Small intestine (tissue), 7 donors: ENCODE data around the gene SYT2. TPM values are rescaled to one million over a fixed set of nuclear protein-coding genes. Genes with fewer than 3 reads are reported as not detected.

Source experiments
- DNase-seq, 2 donors: peaks; one replicate each; pipeline versions ENCODE4 v3.0.0 to v3.0.0-alpha.2; 2013
- FAIRE-seq: peaks from 2 replicates; lab custom pipeline; 2012; peaks lifted over from hg19 to GRCh38; lab: Jason Lieb, UNC
- H3K27ac ChIP-seq, 3 donors: one replicate each; pipeline ENCODE4 v1.5.1; 2013; ENCODE audit warnings: low read length in 2 of 3, mild to moderate bottlenecking in 2 of 3, control low read depth in 1 of 3, inconsistent platforms in 1 of 3, low read depth in 1 of 3, moderate library complexity in 1 of 3
- H3K27me3 ChIP-seq, 3 donors: one replicate each; pipeline ENCODE4 v1.6.1; 2013; ENCODE audit warnings: low read length in 3 of 3, inconsistent platforms in 1 of 3; ENCODE audit not compliant: control insufficient read depth in 3 of 3, insufficient read depth in 3 of 3
- H3K36me3 ChIP-seq, 3 donors: one replicate each; pipeline ENCODE4 v1.6.1; 2013; ENCODE audit warnings: low read length in 3 of 3, inconsistent platforms in 1 of 3, low read depth in 1 of 3, mild to moderate bottlenecking in 1 of 3, moderate library complexity in 1 of 3; ENCODE audit not compliant: control insufficient read depth in 3 of 3, insufficient read depth in 2 of 3
- H3K4me1 ChIP-seq, 3 donors: one replicate each; pipeline ENCODE4 v1.6.1; 2013; ENCODE audit warnings: low read length in 2 of 3, inconsistent platforms in 1 of 3, low read depth in 1 of 3, mild to moderate bottlenecking in 1 of 3, moderate library complexity in 1 of 3; ENCODE audit not compliant: control insufficient read depth in 3 of 3, insufficient read depth in 2 of 3
- H3K4me3 ChIP-seq, 3 donors: one replicate each; pipeline ENCODE4 v1.5.1; 2013; ENCODE audit warnings: low read length in 3 of 3, control low read depth in 1 of 3, inconsistent platforms in 1 of 3, low read depth in 1 of 3, mild to moderate bottlenecking in 1 of 3, moderate library complexity in 1 of 3
- H3K9me3 ChIP-seq, 2 donors: one replicate each; pipeline ENCODE4 v1.6.1; 2013; ENCODE audit warnings: low read depth in 1 of 2, low read length in 1 of 2; ENCODE audit not compliant: control insufficient read depth in 2 of 2, insufficient read depth in 1 of 2
- WGBS, 3 donors: extraction: QIAGEN DNeasy Blood & Tissue Kit; methylation state at CpG; one replicate each; pipeline ENCODE4 v1.1.7; 2013; 5-methylcytosine and 5-hydroxymethylcytosine counted together
- polyA plus RNA-seq, 4 donors: library from polyadenylated mRNA; stranded (reverse) in 3 of 4; unstranded in 1 of 4; fragments of 200-250 nt in 3 of 4; fragments of 120-200 nt in 1 of 4; gene quantifications; one replicate each; pipeline versions ENCODE4 v1.2.1 to v1.2.3, GENCODE V29; 2013
- donor health status: healthy with polysubstance abuse.
- donor health status: control.
- donor health status: control.
- donor health status: Bipolar disorder and iron deficiency.
- donor health status: healthy.

Gene SYT2
- polyA plus RNA-seq, 4 donors: 0.03 to 1.8 TPM; not detected in 2

DNA sequence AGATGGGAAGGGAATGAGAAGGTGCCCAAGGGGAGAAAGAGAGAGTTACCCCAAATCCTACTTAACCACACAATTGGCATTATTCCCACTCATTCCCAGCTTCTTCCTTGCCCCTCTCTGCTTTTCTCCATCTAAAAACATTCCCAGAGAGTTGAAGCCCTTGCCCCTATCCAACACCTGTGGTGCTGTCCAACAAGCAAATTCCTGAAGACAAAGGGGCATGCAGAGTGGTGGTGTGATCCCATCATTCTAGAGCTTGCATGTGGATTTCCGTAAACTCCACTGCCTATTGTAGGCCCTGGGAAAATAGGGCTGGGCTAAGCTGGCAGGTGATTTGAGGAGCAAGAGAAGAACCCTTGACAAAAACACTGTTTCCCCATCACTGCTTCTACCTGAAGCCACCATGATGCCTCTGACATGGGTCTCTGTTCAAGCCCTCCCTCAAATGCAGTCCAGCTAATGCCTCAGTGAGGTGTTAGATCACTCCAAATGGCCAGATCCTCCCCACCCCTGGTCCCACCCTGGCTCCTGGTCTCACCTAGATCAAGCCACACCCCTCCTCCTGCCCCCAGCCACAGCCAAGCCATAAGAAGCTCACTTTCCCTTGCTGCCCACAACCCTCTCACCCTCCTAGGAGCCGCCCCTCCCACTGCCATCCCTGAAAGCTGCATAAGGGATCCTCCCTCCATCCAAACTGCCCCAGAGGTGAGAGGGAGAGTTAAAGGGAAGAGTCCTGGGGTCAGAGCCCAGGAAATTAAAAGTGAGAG, 29.5 kb downstream of the SYT2 start:
- Histone ChIP-seq H3K4me3 (no peak overlapping the region), H3K27ac (no peak overlapping the region), H3K36me3 (no peaks in the 10 kb centered on the region), H3K9me3 (peaks cover 0 to 3% of the 10 kb centered on the region in 2 donors), H3K27me3 (peaks cover 0 to 30% (median 6%) of the 10 kb centered on the region in 3 donors), H3K4me1 (no peaks in the 10 kb centered on the region)
- FAIRE-seq (no peak), DNase-seq (no peak)
- WGBS, 3 donors: 72 to 84% (median 76%) methylated on average over 2 of the region's 2 CpGs

DNA sequence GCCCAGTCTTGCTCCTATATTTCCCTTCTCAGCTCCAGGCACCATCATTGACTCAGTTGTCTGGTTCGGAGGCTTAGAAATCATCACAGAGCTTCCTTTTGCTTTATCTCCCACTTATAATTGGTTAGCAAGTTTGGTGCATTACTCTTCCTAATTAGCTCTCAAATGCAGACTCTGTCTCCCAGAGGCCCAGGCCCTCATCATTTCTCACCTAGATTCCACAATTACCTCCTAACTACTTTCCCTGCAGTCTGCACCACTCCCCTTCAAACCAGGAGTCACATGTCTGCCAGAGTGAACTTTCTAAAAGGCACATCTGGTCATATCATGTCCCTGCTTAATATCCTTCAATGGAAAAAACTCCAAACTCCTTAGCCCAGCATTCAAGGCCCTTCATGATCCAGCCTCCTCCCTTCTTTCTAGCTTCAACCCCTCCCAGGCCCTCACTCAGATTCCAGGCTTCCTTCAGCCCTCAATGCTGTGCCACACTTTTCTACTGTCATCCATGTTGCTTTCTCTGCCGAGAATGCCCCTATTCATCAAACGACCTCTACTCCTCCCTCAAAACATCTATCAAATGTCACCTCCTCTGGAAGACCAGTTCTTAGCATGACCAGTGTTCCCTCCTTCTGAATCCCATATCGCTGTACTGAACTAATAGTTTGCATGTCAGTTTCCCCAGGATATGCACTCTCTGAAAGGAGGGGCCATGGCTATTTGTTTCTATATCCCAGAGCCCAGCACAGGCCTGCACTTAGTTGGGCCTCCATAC, 30.7 kb downstream of the SYT2 start:
- no peak for FAIRE-seq

DNA sequence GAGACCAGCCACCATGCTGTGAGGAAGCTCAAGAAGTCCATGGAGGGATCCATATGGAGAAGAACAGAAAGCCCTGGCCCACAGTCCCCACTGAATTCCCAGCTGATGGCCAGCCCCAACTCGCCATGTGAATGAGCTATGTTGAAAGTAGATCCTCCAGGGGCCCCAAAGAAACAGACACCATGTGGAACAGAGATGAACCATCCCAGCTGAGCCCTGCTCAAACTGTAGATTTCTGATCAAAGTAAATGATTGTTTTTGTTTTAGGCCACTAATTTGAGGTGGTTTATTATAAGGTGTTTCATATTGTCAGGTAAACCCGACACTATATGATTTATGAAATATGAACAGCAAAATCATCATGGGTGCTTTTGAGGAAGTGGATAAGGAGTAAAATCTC, 32.8 kb downstream of the SYT2 start:
- DNase-seq (no peak), FAIRE-seq (no peak)
- Histone ChIP-seq H3K9me3 (peaks cover 0 to 3% of the 10 kb centered on the region in 2 donors), H3K27ac (no peak overlapping the region), H3K4me3 (no peak overlapping the region), H3K4me1 (no peaks in the 10 kb centered on the region), H3K36me3 (no peaks in the 10 kb centered on the region), H3K27me3 (peaks cover 0 to 26% (median under 1%) of the 10 kb centered on the region in 3 donors)
- WGBS, 3 donors: 81 to 89% (median 83%) methylated on average over 2 of the region's 2 CpGs

More for the DNA sequence above, 30.7 kb downstream of the SYT2 start:
- H3K27me3 ChIP-seq: peaks cover 0 to 27% (median 3%) of the 10 kb centered on the region in 3 donors
- peaks cover 0 to 3% of the 10 kb centered on the region in 2 donors for H3K9me3 ChIP-seq
- DNase-seq: no peak
- H3K4me3 ChIP-seq: no peak overlapping the region
- WGBS, 3 donors: 60 to 67% (median 67%) methylated on average over 4 of the region's 4 CpGs
- H3K4me1 ChIP-seq: no peaks in the 10 kb centered on the region
- H3K27ac ChIP-seq: no peak overlapping the region
- no peaks in the 10 kb centered on the region for H3K36me3 ChIP-seq

DNA sequence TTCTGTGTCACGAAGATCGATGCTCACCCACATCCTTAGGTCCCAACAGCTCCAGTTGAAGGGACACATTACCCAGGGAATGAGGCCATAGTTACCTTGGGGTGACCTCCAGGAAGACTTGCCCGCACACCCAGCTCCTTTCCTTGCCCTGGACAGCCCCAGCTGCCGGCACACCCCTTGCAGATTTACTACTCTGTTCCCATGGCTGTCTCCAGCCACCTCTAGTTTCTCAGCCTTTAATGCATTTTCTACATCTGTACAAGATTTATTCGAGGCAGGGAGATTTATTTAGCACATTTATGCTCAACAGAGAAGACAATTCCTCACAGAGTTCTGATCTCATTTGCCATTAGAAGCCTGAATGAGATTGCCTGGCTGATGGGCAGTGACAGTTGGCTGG, 36.7 kb downstream of the SYT2 start:
- H3K4me3 ChIP-seq: no peak overlapping the region
- peaks cover 0 to 3% of the 10 kb centered on the region in 2 donors for H3K9me3 ChIP-seq
- H3K4me1 ChIP-seq: peaks cover 0 to 2% (median 0%) of the 10 kb centered on the region in 3 donors
- no peak overlapping the region for H3K27ac ChIP-seq
- 82 to 85% (median 83%) methylated on average over 5 of the region's 5 CpGs for WGBS, 3 donors
- DNase-seq: no peak
- FAIRE-seq: no peak
- no peaks in the 10 kb centered on the region for H3K36me3 ChIP-seq
- peaks cover 0 to 6% (median 0%) of the 10 kb centered on the region in 3 donors for H3K27me3 ChIP-seq

DNA sequence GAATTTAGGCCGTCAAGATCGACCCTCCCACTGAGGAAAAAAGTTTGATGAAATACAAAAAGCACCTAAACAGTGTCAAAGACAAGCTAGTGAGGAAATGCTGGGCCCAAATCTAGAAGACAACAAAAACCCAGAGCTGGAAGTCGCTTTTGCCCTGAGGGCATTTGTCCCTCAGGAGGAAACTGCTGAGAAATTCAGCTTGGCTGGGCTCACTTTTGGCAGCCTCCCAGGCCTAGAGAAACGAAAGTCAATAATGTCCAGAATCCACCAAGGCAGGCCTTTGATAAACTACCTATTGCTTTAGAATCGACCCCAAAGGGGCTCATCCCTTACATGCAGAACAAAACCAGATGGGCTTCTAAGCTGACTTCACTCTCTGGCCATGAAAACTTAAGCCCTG, 38.9 kb downstream of the SYT2 start:
- no peak overlapping the region for H3K4me3 ChIP-seq
- 11 to 45% (median 26%) methylated on average over 5 of the region's 5 CpGs for WGBS, 3 donors
- FAIRE-seq (no peak), DNase-seq (peak in 1 of 2 donors; percentile 50)
- no peaks in the 10 kb centered on the region for H3K27me3 ChIP-seq
- H3K4me1 ChIP-seq: peaks cover 0 to 2% (median 0%) of the 10 kb centered on the region in 3 donors
- no peaks in the 10 kb centered on the region for H3K9me3 ChIP-seq
- no peak overlapping the region for H3K27ac ChIP-seq
- no peaks in the 10 kb centered on the region for H3K36me3 ChIP-seq

DNA sequence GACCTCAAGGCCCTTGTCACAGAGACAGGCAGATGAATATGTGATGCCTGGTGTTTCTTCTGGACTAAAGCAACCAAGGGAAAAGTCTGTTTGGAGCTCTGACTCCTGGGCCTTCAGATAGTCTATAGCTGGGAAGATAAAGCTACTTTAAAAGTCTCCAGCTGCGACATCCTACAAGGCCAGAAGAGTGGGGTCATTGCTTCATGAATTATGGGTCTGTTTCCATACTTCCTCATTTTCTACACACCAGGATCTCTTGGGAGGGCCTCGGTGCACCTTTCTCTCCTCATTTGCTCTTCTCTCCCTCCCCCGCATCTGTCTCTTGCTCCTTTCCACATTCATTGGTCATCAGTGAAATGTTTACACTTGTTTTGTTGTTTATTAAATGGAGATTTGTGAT, 44.8 kb downstream of the SYT2 start:
- H3K4me1 ChIP-seq: no peaks in the 10 kb centered on the region
- H3K36me3 ChIP-seq: no peaks in the 10 kb centered on the region
- H3K4me3 ChIP-seq: no peak overlapping the region
- DNase-seq (no peak), FAIRE-seq (no peak)
- WGBS, 3 donors: 73 to 80% (median 75%) methylated on average over 3 of the region's 3 CpGs
- H3K9me3 ChIP-seq: no peaks in the 10 kb centered on the region
- no peak overlapping the region for H3K27ac ChIP-seq
- H3K27me3 ChIP-seq: peaks cover 0 to 13% (median 2%) of the 10 kb centered on the region in 3 donors

DNA sequence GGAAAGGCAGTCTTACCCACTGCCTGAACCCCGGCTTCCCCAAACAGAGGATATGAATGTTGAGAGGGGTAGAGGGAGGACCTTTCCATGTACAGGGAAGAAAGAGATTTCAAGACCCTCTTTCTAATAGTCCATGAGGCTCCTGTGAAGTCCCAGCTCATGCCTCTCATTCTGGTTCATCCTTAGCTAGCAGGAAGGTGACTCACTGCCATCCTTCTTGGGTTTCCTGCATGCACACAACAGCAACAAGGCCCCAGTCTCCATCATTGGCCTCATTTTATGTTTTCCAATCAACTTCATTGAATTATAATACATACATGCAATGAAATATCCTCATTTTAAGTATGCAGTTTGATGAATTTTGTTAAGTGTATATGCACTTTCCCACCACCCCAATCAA, 46.2 kb downstream of the SYT2 start:
- DNase-seq (no peak), FAIRE-seq (no peak)
- Histone ChIP-seq H3K27ac (no peak overlapping the region), H3K9me3 (no peaks in the 10 kb centered on the region), H3K27me3 (peaks cover 0 to 16% (median 2%) of the 10 kb centered on the region in 3 donors), H3K36me3 (no peaks in the 10 kb centered on the region), H3K4me3 (no peak overlapping the region), H3K4me1 (no peaks in the 10 kb centered on the region)
- WGBS, 3 donors: 58 to 86% (median 83%) methylated on average over 1 of the region's 1 CpG

DNA sequence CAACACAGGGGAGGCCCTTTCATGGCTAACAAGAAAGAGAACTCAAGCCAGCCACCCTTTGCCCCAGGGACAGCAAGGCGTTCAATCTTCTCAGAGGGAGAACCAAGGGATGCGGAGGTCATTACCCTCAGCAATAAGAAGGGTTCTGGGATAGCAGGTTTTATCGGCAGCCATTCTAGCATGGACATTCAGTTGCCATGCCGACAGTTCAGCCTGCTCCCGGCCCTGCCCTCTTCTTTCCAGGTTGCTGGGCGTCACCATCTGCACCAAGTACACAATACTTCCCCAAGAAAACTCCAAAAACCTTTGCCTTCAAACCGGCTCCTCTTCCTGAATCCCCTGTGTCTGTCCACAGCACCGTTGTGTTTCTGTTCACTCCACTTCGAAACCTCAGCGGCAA, 47.1 kb downstream of the SYT2 start:
- H3K4me1 ChIP-seq: no peaks in the 10 kb centered on the region
- no peak for DNase-seq
- peaks cover 0 to 16% (median 2%) of the 10 kb centered on the region in 3 donors for H3K27me3 ChIP-seq
- H3K27ac ChIP-seq: no peak overlapping the region
- H3K9me3 ChIP-seq: no peaks in the 10 kb centered on the region
- no peak overlapping the region for H3K4me3 ChIP-seq
- H3K36me3 ChIP-seq: no peaks in the 10 kb centered on the region
- 48 to 65% (median 58%) methylated on average over 10 of the region's 10 CpGs for WGBS, 3 donors
- no peak for FAIRE-seq
